GM12865 (cell line): Measurements from ENCODE around the gene ACBD6.

Experiments
- DNase-seq: peaks from one replicate; pipeline ENCODE4 v3.0.0; 2010; ENCODE audit warnings: low read depth
- H3K4me3 ChIP-seq: 2 replicates; pipeline ENCODE4 v1.5.1; 2011; ENCODE audit warnings: mild to moderate bottlenecking, low read depth, low read length, control low read depth
- CTCF ChIP-seq: IDR thresholded peaks from 2 replicates; pipeline ENCODE4 v1.5.1; 2011; ENCODE audit warnings: low read length, control low read depth, low read depth, inconsistent platforms; ENCODE audit not compliant: insufficient read depth; ENCODE audit errors: missing control alignments

ACBD6 gene

GRCh38 chr1:180310095-180310494 lies 192.3 kb downstream of the ACBD6 start:
- no peak for DNase-seq
- TF ChIP-seq CTCF: no peak
- no peak overlapping the region for H3K4me3 ChIP-seq

GRCh38 chr1:180309338-180309737 lies 193.0 kb downstream of the ACBD6 start:
- no peak for TF ChIP-seq CTCF
- no peak for DNase-seq
- no peak overlapping the region for H3K4me3 ChIP-seq

- no peak overlapping the region for H3K4me3 ChIP-seq
- TF ChIP-seq CTCF: no peak
- no peak for DNase-seq
These were observed 201.1 kb downstream of the ACBD6 start for GRCh38 chr1:180301135-180301742.

- DNase-seq: no peak
- no peak for TF ChIP-seq CTCF
- no peak overlapping the region for H3K4me3 ChIP-seq
These were observed 202.7 kb downstream of the ACBD6 start for GRCh38 chr1:180299479-180300221.

- H3K4me3 ChIP-seq: no peak overlapping the region
- no peak for TF ChIP-seq CTCF
- DNase-seq: no peak
These were observed 206.4 kb downstream of the ACBD6 start for GRCh38 chr1:180295999-180296398.

- DNase-seq: no peak
- TF ChIP-seq CTCF: no peak
- no peak overlapping the region for H3K4me3 ChIP-seq
These were observed 207.7 kb downstream of the ACBD6 start for GRCh38 chr1:180294711-180295110.
